ENCODE data around the gene OGA. TPM values are rescaled to one million over a fixed set of nuclear protein-coding genes. Genes with fewer than 3 reads are reported as not detected.
A peak's percentile ranks its signal among the peaks of the same experiment; 100 is the strongest.

The OGA gene
- total RNA-seq, 2 experiments from 2014 or later = 395 to 416 TPM

DNA sequence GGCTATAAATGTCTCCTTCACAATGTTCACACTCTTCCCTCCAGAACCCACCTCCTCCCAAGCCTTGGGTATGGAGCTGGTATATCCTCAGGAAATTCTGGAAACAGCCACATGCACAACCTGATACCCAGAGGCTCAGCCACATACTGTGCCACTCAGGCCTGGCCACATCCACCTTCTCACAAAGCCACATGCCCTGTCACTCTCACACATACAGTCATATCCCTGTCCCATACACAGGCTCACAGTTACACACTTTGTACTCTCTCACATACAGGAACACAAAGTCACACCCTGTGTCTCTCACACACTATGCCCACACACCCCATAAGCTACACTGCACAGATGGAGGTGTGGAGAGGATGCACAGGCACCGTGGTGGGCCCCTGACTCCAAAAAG, 15.2 kb upstream of the OGA start:
- H3K36me3 Mint-ChIP-seq (ENCODE audit: low read depth) = peaks cover 9% of the 10 kb centered on the region
- peaks cover 62% of the 10 kb centered on the region for H3K4me1 Mint-ChIP-seq (ENCODE audit: low read depth)
- no peak for ATAC-seq (ENCODE audit: poor library complexity)
- Histone ChIP-seq H3K4me1 (ENCODE audit: insufficient read depth, low read length) (peaks cover 78% of the 10 kb centered on the region), H3K4me3 (ENCODE audit: low read length) (no peak overlapping the region), H3K36me3 (ENCODE audit: insufficient read depth, low read length) (no peaks in the 10 kb centered on the region), H3K27ac (ENCODE audit: low read depth in 1 of 2, low read length in 2 of 2) (peak overlapping the region in 1 of 2 donors; percentile 11), H3K27me3 (ENCODE audit: control insufficient read depth in 1 of 2, insufficient read depth in 2 of 2, low read length in 2 of 2) (no peaks in the 10 kb centered on the region), H3K9me3 (ENCODE audit: control insufficient read depth in 1 of 2, insufficient read depth in 1 of 2, low read length in 2 of 2) (no peaks in the 10 kb centered on the region)
- peaks cover 5% of the 10 kb centered on the region for H3K27me3 Mint-ChIP-seq
- ChIA-PET CTCF (no interaction called here), POLR2A (interaction anchor here (16.7 kb wide), 1 partner anchor 16 kb away, joined by 223 read pairs; the partner anchor contains the start of gene OGA)
- no peak for DNase-seq
- intact Hi-C loops (cut with DNase I, micrococcal nuclease) = loop anchor here (5.0 kb wide), 3 partner anchors 51 to 284 kb away; partner anchors contain the start of genes NPM3 (in 2 of the 2) and ARMH3 (in 1 of the 2)
- TF ChIP-seq, protein P1, sequence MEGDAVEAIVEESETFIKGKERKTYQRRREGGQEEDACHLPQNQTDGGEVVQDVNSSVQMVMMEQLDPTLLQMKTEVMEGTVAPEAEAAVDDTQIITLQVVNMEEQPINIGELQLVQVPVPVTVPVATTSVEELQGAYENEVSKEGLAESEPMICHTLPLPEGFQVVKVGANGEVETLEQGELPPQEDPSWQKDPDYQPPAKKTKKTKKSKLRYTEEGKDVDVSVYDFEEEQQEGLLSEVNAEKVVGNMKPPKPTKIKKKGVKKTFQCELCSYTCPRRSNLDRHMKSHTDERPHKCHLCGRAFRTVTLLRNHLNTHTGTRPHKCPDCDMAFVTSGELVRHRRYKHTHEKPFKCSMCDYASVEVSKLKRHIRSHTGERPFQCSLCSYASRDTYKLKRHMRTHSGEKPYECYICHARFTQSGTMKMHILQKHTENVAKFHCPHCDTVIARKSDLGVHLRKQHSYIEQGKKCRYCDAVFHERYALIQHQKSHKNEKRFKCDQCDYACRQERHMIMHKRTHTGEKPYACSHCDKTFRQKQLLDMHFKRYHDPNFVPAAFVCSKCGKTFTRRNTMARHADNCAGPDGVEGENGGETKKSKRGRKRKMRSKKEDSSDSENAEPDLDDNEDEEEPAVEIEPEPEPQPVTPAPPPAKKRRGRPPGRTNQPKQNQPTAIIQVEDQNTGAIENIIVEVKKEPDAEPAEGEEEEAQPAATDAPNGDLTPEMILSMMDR (IDR thresholded peaks at IDR 0.05) = no peak
- no peaks in the 10 kb centered on the region for H3K9me3 Mint-ChIP-seq
- peak overlapping the region; percentile 4 for H3K27ac Mint-ChIP-seq
- peak overlapping the region; percentile 67 for H3K4me3 Mint-ChIP-seq

DNA sequence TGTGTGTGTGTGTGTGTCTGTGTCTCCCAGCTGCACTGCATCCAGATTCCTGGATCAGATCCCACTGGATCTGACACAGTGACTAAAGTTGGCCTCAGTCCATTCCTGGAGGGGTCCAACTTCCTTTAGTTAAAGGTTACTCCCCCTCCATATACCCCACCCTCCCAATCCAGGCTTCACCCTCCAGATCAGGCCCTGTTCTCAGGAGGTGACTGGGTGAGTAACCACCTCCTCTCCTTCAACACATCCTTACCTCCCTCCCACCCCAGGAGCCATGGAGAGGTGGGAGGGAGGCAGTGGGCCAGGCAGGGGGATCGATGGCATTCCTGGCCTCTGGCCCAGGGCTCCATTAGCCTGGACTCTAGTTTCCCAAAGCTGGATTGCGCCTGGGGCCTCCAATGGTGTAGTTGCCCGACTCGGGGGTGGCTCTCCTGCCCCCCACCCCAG, 14.1 kb upstream of the OGA start:
- no peaks in the 10 kb centered on the region for H3K9me3 ChIP-seq (ENCODE audit: control insufficient read depth in 1 of 2, insufficient read depth in 1 of 2, low read length in 2 of 2)
- peak overlapping the region in 1 of 2 donors; percentile 85 for H3K27ac ChIP-seq (ENCODE audit: low read depth in 1 of 2, low read length in 2 of 2)
- no peaks in the 10 kb centered on the region for H3K36me3 ChIP-seq (ENCODE audit: insufficient read depth, low read length)
- peaks cover 5% of the 10 kb centered on the region for H3K27me3 Mint-ChIP-seq
- ATAC-seq (ENCODE audit: poor library complexity) (no peak), DNase-seq (no peak)
- H3K27ac Mint-ChIP-seq = peak overlapping the region; percentile 99
- no peaks in the 10 kb centered on the region for H3K27me3 ChIP-seq (ENCODE audit: control insufficient read depth in 1 of 2, insufficient read depth in 2 of 2, low read length in 2 of 2)
- peaks cover 9% of the 10 kb centered on the region for H3K36me3 Mint-ChIP-seq (ENCODE audit: low read depth)
- no peak overlapping the region for H3K4me3 Mint-ChIP-seq
- ChIA-PET CTCF (interaction anchor here (5.3 kb wide), 1 partner anchor 9 kb away, joined by 24 read pairs; no protein-coding TSS in a partner anchor), POLR2A (interaction anchor here (16.7 kb wide), 1 partner anchor 15 kb away, joined by 223 read pairs; the partner anchor contains the start of gene OGA)
- no peak overlapping the region for H3K4me3 ChIP-seq (ENCODE audit: low read length)
- H3K4me1 ChIP-seq (ENCODE audit: insufficient read depth, low read length) = peaks cover 79% of the 10 kb centered on the region
- peaks cover 62% of the 10 kb centered on the region for H3K4me1 Mint-ChIP-seq (ENCODE audit: low read depth)
- TF ChIP-seq, protein P1 (IDR thresholded peaks at IDR 0.05) = no peak
- H3K9me3 Mint-ChIP-seq = no peaks in the 10 kb centered on the region
- intact Hi-C loops (cut with DNase I, micrococcal nuclease) = loop anchor here (5.0 kb wide), 3 partner anchors 50 to 285 kb away; partner anchors contain the start of genes NPM3 (in 2 of the 2) and ARMH3 (in 1 of the 2)

DNA sequence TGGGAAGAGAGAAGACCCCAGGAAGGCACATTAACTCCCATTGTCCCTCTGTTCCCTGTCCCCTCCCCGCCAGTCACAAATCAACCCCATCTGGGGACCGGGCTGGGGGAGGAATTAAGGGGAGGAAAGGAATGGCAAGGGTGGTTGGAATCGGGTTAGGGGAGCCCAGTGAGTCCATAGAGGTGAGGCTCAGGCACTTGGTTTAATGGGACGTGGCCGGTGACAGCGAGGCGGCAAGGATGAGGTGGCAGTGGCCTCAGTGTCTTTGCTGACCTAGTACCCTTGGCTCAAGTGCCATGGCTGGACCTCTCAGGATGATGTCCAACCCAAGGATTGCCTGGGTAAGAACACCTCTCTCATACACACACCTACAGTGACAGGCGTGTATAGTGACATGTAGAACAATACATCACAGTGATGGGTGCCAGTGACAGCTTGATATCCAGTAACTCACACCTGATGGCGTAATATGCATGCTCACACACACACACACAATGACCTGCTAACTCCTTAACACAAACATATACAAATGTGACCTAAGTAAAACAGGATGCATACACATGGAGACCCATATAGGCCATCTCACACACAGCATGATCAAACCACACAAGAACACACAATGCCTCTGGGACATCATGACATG, 13.0 kb upstream of the OGA start:
- ChIA-PET CTCF (interaction anchor here (5.3 kb wide), 1 partner anchor 10 kb away, joined by 24 read pairs; no protein-coding TSS in a partner anchor), POLR2A (interaction anchor here (0.6 to 16.7 kb wide), 6 partner anchors 10 to 320 kb away, joined by 3 to 223 read pairs (median 4); partner anchors contain the start of genes LDB1, NPM3 and OGA)
- H3K4me1 ChIP-seq (ENCODE audit: insufficient read depth, low read length) = peaks cover 77% of the 10 kb centered on the region
- H3K36me3 ChIP-seq (ENCODE audit: insufficient read depth, low read length) = no peaks in the 10 kb centered on the region
- TF ChIP-seq, protein P1 (IDR thresholded peaks at IDR 0.05) = no peak
- peak overlapping the region; percentile 99 for H3K27ac Mint-ChIP-seq
- H3K36me3 Mint-ChIP-seq (ENCODE audit: low read depth) = peaks cover 9% of the 10 kb centered on the region
- no peaks in the 10 kb centered on the region for H3K27me3 ChIP-seq (ENCODE audit: control insufficient read depth in 1 of 2, insufficient read depth in 2 of 2, low read length in 2 of 2)
- no peak for DNase-seq
- H3K9me3 ChIP-seq (ENCODE audit: control insufficient read depth in 1 of 2, insufficient read depth in 1 of 2, low read length in 2 of 2) = no peaks in the 10 kb centered on the region
- H3K27ac ChIP-seq (ENCODE audit: low read depth in 1 of 2, low read length in 2 of 2) = peak overlapping the region; percentile 76 to 85
- intact Hi-C loops (cut with DNase I, micrococcal nuclease) = loop anchor here (5.0 kb wide), 3 partner anchors 49 to 286 kb away; partner anchors contain the start of genes NPM3 (in 2 of the 2) and ARMH3 (in 1 of the 2)
- no peaks in the 10 kb centered on the region for H3K9me3 Mint-ChIP-seq
- peak overlapping the region; percentile 63 for H3K4me3 ChIP-seq (ENCODE audit: low read length)
- peaks cover 62% of the 10 kb centered on the region for H3K4me1 Mint-ChIP-seq (ENCODE audit: low read depth)
- H3K27me3 Mint-ChIP-seq = peaks cover 5% of the 10 kb centered on the region
- no peak for ATAC-seq (ENCODE audit: poor library complexity)
- peak overlapping the region; percentile 94 for H3K4me3 Mint-ChIP-seq

Measured in CD4-positive, alpha-beta T cell (primary cell).